ENCODE results near the gene NAB1. TPM values are rescaled to one million over a fixed set of nuclear protein-coding genes. Genes with fewer than 3 reads are reported as not detected.
"Not testable (repeated sequence)": the region's sequence is repeated elsewhere in the genome, so short reads cannot be mapped to it uniquely, and the experiment has no call there.

Gene NAB1
- total RNA-seq, 1 experiment from 2014 or later: 17.0 TPM

DNA sequence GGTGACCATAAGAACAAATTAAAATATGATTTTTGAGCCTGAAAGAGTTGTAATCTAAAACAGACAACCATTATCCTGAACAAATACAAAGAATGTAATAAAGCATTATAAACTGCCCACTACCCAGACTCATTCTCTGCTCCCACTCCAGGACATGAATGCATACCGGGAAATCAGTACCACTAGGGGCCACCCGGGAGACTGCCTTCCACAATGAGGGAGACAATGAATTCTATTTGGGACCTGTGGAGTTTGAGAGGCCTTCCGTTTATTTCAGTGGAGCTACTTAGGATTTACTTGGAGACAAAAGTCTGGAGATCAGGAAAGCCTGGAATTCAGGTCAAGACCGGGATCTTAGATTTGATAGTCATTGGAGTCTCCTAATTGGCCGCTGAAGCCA, 50.0 kb downstream of the NAB1 start:
- no peak for DNase-seq
- no peaks in the 10 kb centered on the region for H3K4me1 ChIP-seq (replicated peaks; ENCODE audit: insufficient read depth)
- no peak overlapping the region for H3K4me3 ChIP-seq
- BruUV-seq (replicated peaks): no TSS peak
- no peaks in the 10 kb centered on the region for H3K9me2 ChIP-seq (ENCODE audit: insufficient read depth)
- H3F3A ChIP-seq (ENCODE audit: insufficient read depth, low read depth): no peaks in the 10 kb centered on the region
- ChIA-PET CTCF (no interaction called here), POLR2A (ENCODE audit: unreplicated experiment) (no interaction called here)
- no peaks in the 10 kb centered on the region for H4K20me1 ChIP-seq (ENCODE audit: insufficient read depth)
- H2AFZ ChIP-seq: no peak overlapping the region
- TF ChIP-seq EZH2 (IDR thresholded peaks at IDR 0.05; ENCODE audit: low read depth) (no peak), CTCF (conservative IDR thresholded peaks at IDR 0.05) (no peak)
- no peaks in the 10 kb centered on the region for H3K9me3 ChIP-seq (ENCODE audit: insufficient read depth, low read depth)
- no peak overlapping the region for H3K27ac ChIP-seq
- no peaks in the 10 kb centered on the region for H3K27me3 ChIP-seq (ENCODE audit: insufficient read depth, low read depth)
- H3K79me2 ChIP-seq (ENCODE audit: low read depth): no peaks in the 10 kb centered on the region
- no peak overlapping the region for H3K4me2 ChIP-seq
- intact Hi-C loops (cut with micrococcal nuclease; ENCODE audit: unreplicated experiment): no loop called here
- H3K36me3 ChIP-seq (ENCODE audit: low read depth): no peaks in the 10 kb centered on the region

GRCh38 chr2:190701586-190701985, 52.7 kb downstream of the NAB1 start:
- H3K79me2 ChIP-seq (ENCODE audit: low read depth): no peaks in the 10 kb centered on the region
- CTCF ChIA-PET: no interaction called here
- BruUV-seq (replicated peaks): no TSS peak

DNA sequence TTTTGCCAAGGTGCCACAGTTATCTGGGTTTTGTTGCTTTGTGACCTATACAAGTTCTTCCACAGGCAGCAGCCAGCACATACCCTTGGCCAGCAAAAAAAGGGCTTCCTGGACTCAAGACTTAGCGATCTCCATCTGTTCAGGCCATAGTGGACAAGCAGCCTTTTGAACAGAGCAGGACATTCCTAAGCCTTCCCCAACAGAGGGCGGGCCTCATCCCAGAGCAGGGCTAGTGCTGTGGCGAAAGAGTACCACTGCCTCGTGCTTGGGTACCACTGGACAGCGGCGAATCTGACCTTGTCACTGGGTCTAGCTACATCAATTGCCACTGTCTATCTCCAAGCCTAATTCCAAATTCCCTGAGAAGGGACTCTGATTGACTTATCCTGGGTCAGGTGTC, 56.4 kb downstream of the NAB1 start:
- Histone ChIP-seq H3K79me2 (ENCODE audit: low read depth) (no peaks in the 10 kb centered on the region), H3K4me1 (replicated peaks; ENCODE audit: insufficient read depth) (no peaks in the 10 kb centered on the region), H3K27ac (no peak overlapping the region), H3K4me3 (no peak overlapping the region), H3K27me3 (ENCODE audit: insufficient read depth, low read depth) (no peaks in the 10 kb centered on the region), H3K36me3 (ENCODE audit: low read depth) (no peaks in the 10 kb centered on the region), H3K4me2 (no peak overlapping the region), H3K9me3 (ENCODE audit: insufficient read depth, low read depth) (no peaks in the 10 kb centered on the region), H3F3A (ENCODE audit: insufficient read depth, low read depth) (no peaks in the 10 kb centered on the region), H3K9me2 (ENCODE audit: insufficient read depth) (no peaks in the 10 kb centered on the region), H2AFZ (no peak overlapping the region), H4K20me1 (ENCODE audit: insufficient read depth) (no peaks in the 10 kb centered on the region)
- TF ChIP-seq EZH2 (IDR thresholded peaks at IDR 0.05; ENCODE audit: low read depth): no peak
- intact Hi-C loops (cut with micrococcal nuclease; ENCODE audit: unreplicated experiment): no loop called here
- no TSS peak for BruUV-seq (replicated peaks)
- ChIA-PET CTCF (no interaction called here), POLR2A (ENCODE audit: unreplicated experiment) (no interaction called here)
- no peak for DNase-seq

More at GRCh38 chr2:190701586-190701985, 52.7 kb downstream of the NAB1 start:
- H3K36me3 ChIP-seq (ENCODE audit: low read depth): no peaks in the 10 kb centered on the region
- no peaks in the 10 kb centered on the region for H3K9me2 ChIP-seq (ENCODE audit: insufficient read depth)
- H3K27ac ChIP-seq: no peak overlapping the region
- intact Hi-C loops (cut with micrococcal nuclease; ENCODE audit: unreplicated experiment): no loop called here
- no peak overlapping the region for H3K4me3 ChIP-seq
- no peaks in the 10 kb centered on the region for H4K20me1 ChIP-seq (ENCODE audit: insufficient read depth)
- no peak overlapping the region for H2AFZ ChIP-seq
- no peaks in the 10 kb centered on the region for H3K4me1 ChIP-seq (replicated peaks; ENCODE audit: insufficient read depth)
- no peaks in the 10 kb centered on the region for H3K27me3 ChIP-seq (ENCODE audit: insufficient read depth, low read depth)
- no peaks in the 10 kb centered on the region for H3K9me3 ChIP-seq (ENCODE audit: insufficient read depth, low read depth)
- H3K4me2 ChIP-seq: no peak overlapping the region
- H3F3A ChIP-seq (ENCODE audit: insufficient read depth, low read depth): no peaks in the 10 kb centered on the region
- POLR2A ChIA-PET (ENCODE audit: unreplicated experiment): no interaction called here
- TF ChIP-seq CTCF (conservative IDR thresholded peaks at IDR 0.05): no peak
- no peak for TF ChIP-seq EZH2 (IDR thresholded peaks at IDR 0.05; ENCODE audit: low read depth)
- DNase-seq: no peak

DNA sequence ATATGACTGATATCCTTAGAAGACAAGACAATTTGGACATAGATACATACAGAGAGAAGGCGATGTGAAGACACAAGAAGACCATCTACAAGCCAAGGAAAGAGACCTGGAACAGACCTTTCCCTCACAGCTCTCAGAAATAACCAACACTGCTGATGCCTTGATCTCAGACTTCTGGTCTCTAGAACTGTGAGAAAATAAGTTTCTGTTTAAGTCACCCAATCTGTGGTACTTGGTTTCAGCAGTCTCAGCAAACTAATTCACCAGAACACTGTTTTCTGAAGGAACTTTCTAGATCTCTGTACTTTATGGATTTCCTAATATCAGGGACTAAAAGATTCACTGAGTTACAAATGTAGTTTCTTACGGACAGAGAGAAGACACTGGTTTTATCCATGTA, 58.8 kb downstream of the NAB1 start:
- no peaks in the 10 kb centered on the region for H3K79me2 ChIP-seq (ENCODE audit: low read depth)
- POLR2A ChIA-PET (ENCODE audit: unreplicated experiment): no interaction called here
- no peaks in the 10 kb centered on the region for H3F3A ChIP-seq (ENCODE audit: insufficient read depth, low read depth)
- no TSS peak for BruUV-seq (replicated peaks)
- no peaks in the 10 kb centered on the region for H3K27me3 ChIP-seq (ENCODE audit: insufficient read depth, low read depth)
- intact Hi-C loops (cut with micrococcal nuclease; ENCODE audit: unreplicated experiment): no loop called here
- H2AFZ ChIP-seq: no peak overlapping the region
- H3K36me3 ChIP-seq (ENCODE audit: low read depth): no peaks in the 10 kb centered on the region
- no peaks in the 10 kb centered on the region for H3K4me1 ChIP-seq (replicated peaks; ENCODE audit: insufficient read depth)
- DNase-seq: no peak
- H3K4me3 ChIP-seq: no peak overlapping the region
- TF ChIP-seq CTCF (conservative IDR thresholded peaks at IDR 0.05): no peak
- TF ChIP-seq EZH2 (IDR thresholded peaks at IDR 0.05; ENCODE audit: low read depth): no peak
- no peak overlapping the region for H3K4me2 ChIP-seq
- no peaks in the 10 kb centered on the region for H3K9me3 ChIP-seq (ENCODE audit: insufficient read depth, low read depth)
- no peaks in the 10 kb centered on the region for H3K9me2 ChIP-seq (ENCODE audit: insufficient read depth)
- H4K20me1 ChIP-seq (ENCODE audit: insufficient read depth): no peaks in the 10 kb centered on the region
- CTCF ChIA-PET: no interaction called here
- no peak overlapping the region for H3K27ac ChIP-seq

DNA sequence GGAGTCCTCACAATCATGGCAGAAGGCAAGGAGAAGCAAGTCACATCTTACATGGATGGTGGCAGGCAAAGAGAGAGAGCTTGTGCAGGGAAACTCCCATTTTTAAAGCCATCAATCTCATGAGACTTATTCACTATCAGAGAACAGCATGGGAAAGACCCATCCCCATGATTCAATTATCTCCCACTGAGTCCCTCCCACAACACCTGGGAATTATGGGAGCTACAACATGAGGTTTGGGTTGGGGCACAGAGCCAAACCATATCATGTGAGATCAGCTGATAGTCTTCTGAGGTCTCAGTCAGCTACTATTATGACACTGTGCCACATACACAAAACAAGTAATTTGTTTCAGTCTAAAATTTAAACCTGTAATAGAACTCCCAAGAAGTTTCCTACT, 59.8 kb downstream of the NAB1 start:
- H3K4me3 ChIP-seq; POLR2A ChIA-PET (ENCODE audit: unreplicated experiment); BruUV-seq (replicated peaks); H3K27me3 ChIP-seq (ENCODE audit: insufficient read depth, low read depth); H3K36me3 ChIP-seq (ENCODE audit: low read depth); CTCF ChIA-PET; intact Hi-C loops (cut with micrococcal nuclease; ENCODE audit: unreplicated experiment); H3K4me1 ChIP-seq (replicated peaks; ENCODE audit: insufficient read depth); H3K9me3 ChIP-seq (ENCODE audit: insufficient read depth, low read depth); H3K4me2 ChIP-seq; DNase-seq; H3F3A ChIP-seq (ENCODE audit: insufficient read depth, low read depth); H3K27ac ChIP-seq; H2AFZ ChIP-seq; H4K20me1 ChIP-seq (ENCODE audit: insufficient read depth); H3K79me2 ChIP-seq (ENCODE audit: low read depth); H3K9me2 ChIP-seq (ENCODE audit: insufficient read depth): not testable (repeated sequence)

Data from PC-9 (cell line).